Loucy (cell line): ENCODE measurements around the gene ATRNL1.

Experiments
- CTCF ChIP-seq: fragments of 200-600 bp; sonication (generic); conservative IDR thresholded peaks from 2 replicates; pipeline ENCODE4 v1.5.1; 2014; ENCODE audit warnings: mild to moderate bottlenecking, antibody characterized with exemption, low read length
- EZH2phosphoT487 ChIP-seq: fragments of 200-600 bp; IDR thresholded peaks from 2 replicates; pipeline ENCODE4 v1.6.1; 2018; ENCODE audit warnings: antibody characterized with exemption, mild to moderate bottlenecking, moderate library complexity, borderline replicate concordance

- no peak for TF ChIP-seq CTCF
- TF ChIP-seq EZH2phosphoT487: no peak
Measured at GRCh38 chr10:115091161-115091560, 2.0 kb upstream of the ATRNL1 start.
